Right lobe of liver (tissue), 4 donors: ENCODE results near the gene FAM72A.
"Not testable (repeated sequence)": the region's sequence is repeated elsewhere in the genome, so short reads cannot be mapped to it uniquely, and the experiment has no call there.

Experiments
- POLR2A ChIP-seq: fragments of 450-650 bp; IDR thresholded peaks from one replicate; pipeline ENCODE4 v1.6.1; 2017; ENCODE audit warnings: antibody characterized with exemption, mild to moderate bottlenecking
- TF ChIP-seq, protein P1 (sequence below), 4 donors: fragments of 200-600 bp in 3 of 4; fragments of 450-650 bp in 1 of 4; IDR thresholded peaks; one replicate each; pipeline versions ENCODE4 v1.5.1 to v1.8.0; 2016 to 2022; ENCODE audit warnings: antibody characterized with exemption in 4 of 4, mild to moderate bottlenecking in 2 of 4
- donor health status: DM: no; HTN: no; CAD: no.
- donor health status: DM: no; HTN: no; CAD: no.
- donor health status: DM: no; HTN: yes; CAD: no.

- TF ChIP-seq, protein P1, sequence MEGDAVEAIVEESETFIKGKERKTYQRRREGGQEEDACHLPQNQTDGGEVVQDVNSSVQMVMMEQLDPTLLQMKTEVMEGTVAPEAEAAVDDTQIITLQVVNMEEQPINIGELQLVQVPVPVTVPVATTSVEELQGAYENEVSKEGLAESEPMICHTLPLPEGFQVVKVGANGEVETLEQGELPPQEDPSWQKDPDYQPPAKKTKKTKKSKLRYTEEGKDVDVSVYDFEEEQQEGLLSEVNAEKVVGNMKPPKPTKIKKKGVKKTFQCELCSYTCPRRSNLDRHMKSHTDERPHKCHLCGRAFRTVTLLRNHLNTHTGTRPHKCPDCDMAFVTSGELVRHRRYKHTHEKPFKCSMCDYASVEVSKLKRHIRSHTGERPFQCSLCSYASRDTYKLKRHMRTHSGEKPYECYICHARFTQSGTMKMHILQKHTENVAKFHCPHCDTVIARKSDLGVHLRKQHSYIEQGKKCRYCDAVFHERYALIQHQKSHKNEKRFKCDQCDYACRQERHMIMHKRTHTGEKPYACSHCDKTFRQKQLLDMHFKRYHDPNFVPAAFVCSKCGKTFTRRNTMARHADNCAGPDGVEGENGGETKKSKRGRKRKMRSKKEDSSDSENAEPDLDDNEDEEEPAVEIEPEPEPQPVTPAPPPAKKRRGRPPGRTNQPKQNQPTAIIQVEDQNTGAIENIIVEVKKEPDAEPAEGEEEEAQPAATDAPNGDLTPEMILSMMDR (IDR thresholded peaks at IDR 0.05), result not testable (repeated sequence)
- TF ChIP-seq POLR2A, result not testable (repeated sequence)
These were observed 16.9 kb downstream of the FAM72A start for GRCh38 chr1:206185778-206186177.
